H4 (cell line): Measurements from ENCODE around the gene YIPF5. TPM values are rescaled to one million over a fixed set of nuclear protein-coding genes. Genes with fewer than 3 reads are reported as not detected.

Experiments used
- DNase-seq: peaks from one replicate; pipeline ENCODE4 v3.0.0-alpha.2; 2015; ENCODE audit warnings: low spot score
- total RNA-seq: library from RNA; depleted of rRNA; stranded (reverse); fragments of >200 nt; shearing (Covaris generic); gene quantifications from 2 replicates; pipeline ENCODE4 v1.2.3, GENCODE V29; 2014

YIPF5 gene
- total RNA-seq, 1 experiment from 2014 or later: 116 TPM

DNA sequence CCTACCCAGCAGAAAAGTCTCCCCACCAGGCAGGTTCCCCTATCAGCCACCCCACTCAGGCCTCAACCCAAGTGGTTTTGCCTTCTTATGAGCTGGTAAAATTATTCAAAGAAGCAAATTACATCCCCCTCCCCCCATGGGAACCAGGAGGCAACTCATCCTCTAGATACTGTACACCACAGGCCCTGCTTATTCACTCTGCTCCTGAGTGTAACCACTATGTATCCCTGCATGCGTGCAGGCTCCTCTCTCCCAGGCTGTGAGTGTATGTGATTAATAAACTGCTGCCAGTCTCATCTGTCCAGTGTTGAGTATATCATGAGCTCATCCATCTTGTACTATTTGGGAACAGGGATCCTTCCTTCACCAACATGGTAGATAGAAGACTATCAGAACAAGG is 8.8 kb upstream of the YIPF5 start:
- no peak for DNase-seq

DNA sequence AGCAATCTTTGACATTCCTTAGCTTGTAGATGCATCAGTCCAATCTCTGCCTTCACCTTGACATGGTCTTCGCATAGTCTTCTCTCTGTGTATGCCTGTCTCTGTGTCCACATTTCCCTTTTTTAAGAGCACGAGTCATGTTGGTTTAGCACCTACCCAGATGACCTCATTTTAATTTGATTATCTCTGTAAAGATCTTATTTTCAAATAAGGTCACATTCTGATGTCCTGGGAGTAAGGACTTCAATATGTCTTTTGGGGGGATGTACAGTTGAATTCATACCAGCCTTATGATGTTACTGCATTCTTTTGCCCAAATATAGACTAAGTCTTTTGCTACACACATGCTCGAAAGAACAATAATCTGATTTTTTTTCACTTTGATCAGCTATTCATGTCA is 7.1 kb upstream of the YIPF5 start:
- DNase-seq: no peak

DNA sequence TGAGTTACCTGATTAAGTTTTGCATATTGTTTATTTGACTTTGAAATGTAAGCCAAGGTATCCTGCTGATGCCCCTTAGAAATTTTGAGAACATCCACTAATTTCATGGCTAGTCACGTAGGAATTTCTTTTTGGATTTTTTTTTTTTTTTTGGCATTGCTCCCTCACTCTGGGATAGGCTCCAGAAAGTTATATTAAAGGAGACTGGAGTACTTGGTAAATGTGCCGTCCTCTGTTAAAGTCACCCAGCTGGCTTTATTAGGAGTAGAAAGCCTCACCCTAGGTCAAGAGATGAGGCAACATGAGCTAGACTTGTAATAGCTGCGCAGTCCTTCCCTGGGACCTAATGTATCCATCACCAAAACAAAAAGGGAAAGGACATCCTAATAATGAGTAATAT is 3.3 kb upstream of the YIPF5 start:
- no peak for DNase-seq

DNA sequence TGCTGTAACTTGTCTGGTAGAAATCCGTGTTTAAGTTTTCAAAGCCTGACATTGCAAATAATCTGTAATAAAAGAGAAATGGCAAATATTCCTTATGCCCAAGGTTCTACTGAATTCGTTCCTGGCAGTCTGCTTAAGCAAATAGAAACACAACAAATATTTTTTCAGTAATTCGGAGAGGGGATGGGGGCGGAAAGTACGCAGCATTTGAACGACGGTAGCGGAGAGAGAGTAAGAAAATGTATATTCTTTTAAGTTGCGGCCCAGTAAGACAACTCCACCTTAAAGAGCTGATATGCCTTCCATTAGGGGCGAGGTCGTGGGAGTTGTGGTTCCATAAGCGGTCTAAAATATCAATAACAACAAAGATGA is 569 bp downstream of the YIPF5 start:
- DNase-seq: no peak

DNA sequence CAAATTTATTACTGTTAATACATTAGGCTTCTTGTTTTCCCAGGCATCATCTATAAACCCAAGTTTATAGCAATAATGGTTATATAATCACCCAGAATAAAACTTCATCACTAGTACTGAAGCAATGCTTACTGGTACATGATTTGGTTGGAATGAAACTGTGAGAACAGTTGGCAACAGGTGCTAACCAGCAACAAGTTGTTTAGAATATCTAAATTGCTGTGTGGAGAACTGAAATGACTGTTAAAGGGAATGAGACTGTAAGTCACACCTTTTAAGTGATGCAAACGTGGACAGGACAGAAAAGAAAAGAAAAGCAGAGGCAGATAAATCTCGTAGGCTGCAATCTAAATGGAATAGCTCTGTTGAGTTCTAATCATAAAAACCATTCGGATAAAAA is 2.5 kb downstream of the YIPF5 start:
- DNase-seq: no peak

DNA sequence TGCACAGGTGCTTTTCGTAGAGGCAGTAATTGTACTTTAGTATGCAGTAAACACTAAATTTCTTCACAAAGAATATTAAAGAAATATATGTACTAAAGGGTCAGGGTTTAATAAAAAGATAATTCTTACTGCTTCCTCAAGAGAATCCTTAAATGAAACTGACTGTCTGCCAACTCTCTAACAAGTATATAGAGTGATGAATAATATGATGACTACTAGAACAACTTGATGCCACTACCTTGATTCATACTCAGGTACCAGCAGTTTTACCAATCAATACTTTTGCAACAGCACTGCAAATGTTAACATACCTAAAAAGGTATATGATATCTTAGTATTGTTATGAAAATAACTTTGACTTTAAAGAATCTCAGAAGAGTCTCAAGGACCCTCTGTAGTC is 3.8 kb downstream of the YIPF5 start:
- DNase-seq: no peak

DNA sequence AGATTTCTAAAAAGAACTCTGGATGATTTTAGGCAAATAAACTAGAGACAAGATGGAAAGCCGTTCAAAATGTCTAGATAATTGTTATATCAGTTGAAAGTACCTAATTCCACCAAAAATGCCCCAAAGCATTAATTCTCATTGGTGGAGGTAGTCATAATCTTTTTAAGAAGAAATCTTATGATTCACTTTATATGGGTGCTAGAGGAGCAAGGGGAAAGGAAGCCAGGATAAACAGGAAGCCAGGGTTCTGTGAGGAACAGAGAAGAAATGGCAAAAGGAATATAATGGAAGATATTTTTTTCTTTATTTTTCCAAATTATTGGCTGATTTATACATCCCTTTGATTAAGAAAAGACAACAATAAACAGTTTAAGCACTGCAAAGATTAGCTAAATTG is 7.8 kb downstream of the YIPF5 start:
- DNase-seq: no peak

DNA sequence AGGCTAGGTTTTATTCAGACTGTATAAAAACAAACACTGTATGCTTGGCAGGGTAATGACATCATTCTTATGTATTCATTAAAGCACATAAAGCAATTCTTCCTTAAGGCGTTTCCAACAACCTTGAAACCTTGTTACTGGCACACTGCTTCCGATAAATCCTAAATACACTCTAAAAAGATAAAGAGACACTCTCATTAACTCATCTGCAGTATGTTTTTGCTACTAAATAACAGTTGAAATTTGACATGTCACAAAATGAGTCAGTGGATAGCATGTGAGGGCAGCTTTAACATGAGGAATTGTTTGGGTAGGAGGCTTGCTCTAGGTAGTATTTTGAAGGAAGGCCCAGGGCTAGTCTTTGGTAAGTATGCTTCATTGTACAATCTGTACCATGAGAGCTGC is 13.7 kb downstream of the YIPF5 start:
- DNase-seq: no peak

DNA sequence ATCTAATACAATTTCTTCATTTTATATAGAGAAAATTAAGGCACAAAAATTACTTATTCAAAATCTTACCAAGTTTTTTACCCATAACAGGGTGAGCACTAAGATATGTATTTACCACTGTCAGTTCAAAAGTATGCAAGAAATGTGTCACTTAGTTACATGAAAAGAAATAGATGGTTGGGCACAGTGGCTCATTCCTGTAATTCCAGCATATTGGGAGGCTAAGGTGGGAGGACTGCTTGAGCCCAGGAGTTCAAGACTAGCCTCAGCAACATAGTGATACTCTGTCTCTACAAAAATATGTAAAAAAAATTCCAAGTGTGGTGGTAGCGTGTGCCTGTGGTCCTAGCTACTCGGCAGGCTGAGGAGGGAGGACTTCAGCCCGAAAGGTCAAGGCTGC is 19.4 kb downstream of the YIPF5 start:
- no peak for DNase-seq

DNA sequence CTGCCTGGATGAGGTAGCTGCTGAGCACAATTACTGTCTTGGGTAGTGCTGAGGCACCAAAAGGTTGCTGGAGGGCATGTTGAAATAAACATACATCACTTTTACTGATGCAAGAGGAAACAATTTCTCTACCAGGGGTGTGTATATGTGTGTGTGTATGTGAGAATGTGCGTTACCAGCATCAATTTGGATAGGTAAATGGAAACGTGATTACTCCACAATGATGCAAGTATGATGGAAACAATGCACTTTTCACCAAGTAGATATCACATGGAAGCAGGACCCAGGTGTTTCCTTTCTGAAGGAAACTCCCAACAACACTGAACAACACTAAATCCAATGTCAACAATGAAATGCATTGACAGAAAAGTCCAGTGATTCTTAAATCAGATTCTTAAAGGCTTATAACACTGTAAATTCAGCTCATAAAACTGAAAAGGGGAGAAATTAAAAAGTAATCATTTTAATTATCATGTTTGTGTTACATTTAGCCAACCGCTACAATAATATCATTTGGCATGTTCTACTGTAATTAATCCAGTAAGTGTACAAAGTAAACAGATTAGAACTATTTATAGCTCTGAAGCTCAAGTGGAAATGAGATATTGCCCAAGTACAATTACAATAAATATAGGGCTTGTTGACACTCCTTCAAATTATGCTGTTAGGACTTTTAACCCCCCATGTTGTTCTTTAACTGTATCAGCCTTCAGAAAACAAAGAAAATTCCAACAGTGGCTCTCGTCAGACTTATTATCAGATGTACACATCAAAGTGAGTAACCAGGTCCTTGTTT is 25.3 kb downstream of the YIPF5 start:
- DNase-seq: peak; percentile 23

DNA sequence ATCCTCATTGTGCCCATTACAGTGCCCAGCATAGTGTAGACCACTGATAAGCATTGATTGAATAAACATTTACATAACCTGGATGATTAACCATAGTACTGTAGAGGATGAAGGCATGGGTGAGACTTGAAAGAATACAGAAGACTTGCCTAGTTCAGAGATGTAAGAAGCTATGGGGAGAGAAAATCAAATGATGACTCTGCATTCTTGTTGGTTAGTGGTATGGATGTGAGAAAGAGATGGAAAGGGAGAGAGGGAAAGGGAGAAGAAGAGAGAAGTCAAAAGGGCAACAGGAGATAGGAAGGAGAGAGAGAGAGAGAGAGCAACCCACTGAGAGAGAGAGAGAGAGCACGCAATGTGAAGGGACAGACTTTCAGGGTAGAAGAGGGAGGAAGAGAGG is 26.8 kb downstream of the YIPF5 start:
- DNase-seq: no peak

DNA sequence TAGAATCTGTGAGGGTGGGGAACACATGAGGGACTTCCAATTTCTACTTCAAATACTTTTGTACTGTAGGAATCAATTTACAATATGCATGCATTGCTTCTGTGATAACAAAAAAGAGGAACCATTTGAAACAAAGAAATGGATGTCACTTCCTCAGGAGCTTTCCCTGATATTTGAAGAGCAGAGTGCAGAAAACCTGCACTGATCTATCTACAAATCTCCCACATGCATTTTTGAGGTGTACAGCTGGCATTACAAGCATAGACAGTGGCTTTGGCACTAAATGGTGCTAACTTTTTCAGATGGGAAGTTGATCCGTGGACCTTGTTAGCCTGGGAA is 27.7 kb downstream of the YIPF5 start:
- DNase-seq: no peak

DNA sequence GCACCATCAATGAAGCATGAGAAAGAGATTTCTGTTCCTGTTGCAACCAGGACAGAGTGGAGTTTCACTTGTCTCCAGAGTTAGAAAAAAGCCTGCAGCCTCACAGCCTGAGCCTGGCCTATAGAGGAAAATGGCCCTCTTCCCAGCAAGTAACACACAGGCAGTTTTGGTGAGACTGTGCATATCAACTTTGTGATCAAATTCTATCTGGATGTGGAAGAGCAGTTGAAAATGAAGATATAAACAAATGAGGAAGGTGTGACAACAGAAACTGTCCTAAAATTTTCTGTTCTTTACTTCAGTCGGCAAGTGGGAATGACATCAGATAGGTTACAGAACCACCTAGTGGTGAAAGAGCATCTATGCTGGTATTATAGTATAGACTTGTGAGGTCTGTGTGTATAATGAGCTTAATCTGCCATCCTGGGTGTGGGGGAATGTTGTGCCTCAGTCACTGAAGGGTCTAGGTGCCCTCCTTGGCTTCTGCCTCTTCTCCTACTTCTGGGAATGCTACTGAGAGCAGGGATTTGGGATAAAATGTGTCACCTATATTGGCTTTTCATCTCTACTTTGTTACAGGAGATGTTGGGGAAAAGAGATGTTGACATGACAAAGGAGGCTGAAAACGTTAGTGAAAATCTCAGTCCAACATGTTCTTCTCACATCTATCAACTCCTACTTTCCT is 28.2 kb downstream of the YIPF5 start:
- DNase-seq: peak; percentile 58

DNA sequence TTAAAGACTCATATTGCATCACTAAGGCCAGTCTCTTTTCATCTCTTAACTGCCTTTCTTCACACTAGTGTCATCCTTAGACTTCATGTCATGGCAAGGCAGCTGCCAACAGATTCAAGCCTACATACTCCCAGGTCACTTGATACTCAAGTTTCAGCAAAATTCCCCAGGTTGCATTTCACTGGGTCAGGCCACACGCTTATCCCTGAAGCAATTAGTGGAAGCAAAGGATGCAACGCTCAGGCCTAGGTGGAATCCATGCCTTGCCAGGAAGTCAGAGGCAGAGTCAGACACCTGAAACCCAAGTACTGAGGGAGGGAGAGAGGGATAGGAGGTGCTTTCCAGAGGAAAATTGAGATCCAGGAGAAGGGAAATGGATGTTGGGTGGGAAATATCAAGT is 28.9 kb downstream of the YIPF5 start:
- DNase-seq: no peak

DNA sequence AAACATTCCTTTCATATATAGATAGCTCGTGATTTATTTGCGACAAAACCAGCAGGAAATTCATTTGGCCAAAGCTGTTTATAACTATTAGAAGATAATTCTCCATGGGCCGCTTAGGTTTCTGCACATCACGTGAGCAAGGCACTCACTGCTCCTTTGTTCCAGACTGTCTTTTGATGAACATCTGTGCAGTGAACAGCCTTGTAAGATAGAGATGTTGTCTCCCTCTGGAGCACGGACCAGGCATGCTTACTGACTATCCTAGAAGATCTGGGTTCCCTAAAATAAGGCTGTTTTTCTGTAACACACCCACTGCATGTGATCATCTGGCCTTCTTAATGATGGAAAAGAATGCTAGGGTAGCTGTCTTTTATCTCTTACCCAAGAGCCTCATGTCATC is 30.9 kb downstream of the YIPF5 start:
- no peak for DNase-seq

DNA sequence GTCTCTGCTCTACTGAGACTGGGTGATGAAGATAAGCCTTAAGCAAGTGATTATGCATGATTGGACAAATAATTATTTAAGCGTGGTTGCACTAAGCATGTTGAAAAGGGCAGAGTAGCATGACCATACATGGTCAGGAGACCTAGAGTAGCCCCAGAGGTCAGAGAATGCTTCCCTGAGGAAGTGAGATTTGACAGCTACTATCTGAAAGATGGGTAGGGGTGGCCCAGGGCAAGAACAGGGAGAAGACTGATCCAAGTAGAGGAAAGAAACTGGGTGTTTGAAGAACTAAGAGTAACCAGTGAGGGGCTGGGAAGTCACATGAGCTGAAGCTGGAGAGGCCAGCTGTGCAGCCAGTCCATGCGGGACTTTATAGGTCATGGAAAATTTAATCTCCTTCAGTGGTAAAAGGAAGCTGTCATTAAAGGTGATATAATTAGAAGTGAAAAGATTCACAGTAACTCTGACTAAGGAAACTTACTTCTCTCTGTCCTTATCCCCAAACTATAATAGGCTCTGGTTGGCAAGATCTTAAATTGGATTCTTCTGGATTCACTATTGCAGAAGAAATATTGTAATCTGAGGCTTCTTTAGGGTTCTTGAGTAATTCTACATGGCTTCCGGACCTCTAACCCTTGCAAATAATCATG is 35.2 kb downstream of the YIPF5 start:
- no peak for DNase-seq

DNA sequence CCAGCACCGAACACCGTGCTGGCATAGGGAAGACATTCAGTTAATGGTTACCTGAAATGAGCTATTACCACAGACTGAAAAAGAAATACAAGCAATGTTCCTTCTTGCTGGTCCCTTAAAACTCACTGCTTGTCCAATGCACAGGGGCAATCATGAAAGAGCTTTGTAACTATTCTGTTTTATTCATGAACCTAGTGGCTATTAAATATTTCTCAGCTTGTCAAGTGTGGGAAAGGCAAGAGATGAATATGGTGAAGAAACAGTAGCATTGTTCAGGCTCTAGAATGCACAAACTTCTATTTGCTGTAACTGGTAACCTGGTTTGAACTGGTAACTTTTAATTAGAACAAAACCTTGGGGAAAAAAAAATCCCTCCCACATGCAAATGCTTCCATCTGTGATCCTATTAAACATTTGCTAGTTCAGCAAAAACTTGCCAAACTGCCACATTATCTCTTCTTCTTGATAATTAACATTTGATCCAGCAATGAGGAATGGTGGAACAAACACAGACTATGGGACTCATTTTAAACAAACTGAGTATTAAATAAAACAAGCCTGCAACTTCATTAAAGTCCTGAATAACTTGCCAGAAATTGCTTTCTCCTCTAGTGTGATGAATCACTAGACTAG is 36.1 kb downstream of the YIPF5 start:
- no peak for DNase-seq

DNA sequence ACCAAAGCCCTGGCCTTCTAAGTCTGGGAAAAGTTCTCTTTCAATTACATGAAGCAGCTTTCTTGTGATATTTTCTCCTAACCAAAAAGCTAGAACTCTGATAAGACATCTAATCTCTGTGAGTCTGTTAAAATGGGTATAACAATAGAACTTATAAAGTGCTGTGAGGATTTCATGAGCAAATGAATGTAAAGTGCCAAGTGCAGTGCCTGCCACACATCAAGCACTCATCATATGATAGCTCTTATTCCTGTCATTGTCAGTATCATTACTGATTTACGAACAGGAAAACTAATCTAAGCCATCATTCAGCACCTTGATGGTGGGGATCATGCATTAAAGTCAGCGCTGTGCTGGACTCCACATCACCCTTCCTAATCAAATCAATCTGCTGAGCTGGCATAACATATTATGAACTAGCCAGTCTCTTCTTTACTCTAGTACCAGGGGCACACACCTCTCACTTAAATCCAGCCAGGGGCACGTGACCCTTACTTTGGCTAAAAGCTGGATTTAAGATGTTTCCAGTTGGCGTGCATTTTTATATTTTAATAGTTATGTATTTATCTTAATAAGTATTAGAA is 37.3 kb downstream of the YIPF5 start:
- DNase-seq: no peak

DNA sequence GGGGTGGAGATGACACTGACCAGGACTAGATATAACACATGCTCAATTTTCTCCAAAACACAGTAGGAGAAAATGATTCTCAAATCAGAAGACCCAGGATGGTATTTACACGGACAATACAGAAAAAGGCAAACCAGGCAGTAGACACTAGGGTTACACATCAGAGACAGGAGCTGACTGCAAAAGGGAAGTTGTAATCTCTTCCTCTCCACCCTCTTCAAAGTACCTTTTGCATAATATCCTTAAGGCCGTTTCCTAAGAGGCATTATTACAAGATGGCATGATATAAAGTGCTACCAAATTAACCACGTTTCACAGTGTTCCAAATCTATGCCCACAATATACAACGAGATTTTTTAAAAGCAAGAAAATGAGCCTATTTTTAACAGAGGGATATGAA is 39.2 kb downstream of the YIPF5 start:
- no peak for DNase-seq

DNA sequence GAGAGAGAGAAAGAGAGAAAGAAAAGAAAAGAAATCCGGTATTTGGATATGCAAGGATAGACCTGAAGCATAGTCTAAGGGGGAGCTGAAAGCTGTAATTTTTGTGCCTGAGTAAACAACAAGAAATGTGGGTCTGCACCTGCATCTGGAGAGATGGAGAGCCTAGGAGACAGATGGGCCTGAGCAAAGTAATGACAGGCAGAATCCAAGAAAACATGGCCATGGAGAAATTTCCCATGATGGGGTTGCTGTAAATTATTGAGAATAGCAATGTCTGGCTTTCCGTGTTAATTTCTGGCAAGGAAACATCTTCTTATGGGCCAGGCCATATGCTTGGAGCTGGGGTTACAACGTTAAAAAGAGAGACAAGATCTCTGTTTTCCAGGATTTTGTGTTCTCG is 40.2 kb downstream of the YIPF5 start:
- DNase-seq: no peak

DNA sequence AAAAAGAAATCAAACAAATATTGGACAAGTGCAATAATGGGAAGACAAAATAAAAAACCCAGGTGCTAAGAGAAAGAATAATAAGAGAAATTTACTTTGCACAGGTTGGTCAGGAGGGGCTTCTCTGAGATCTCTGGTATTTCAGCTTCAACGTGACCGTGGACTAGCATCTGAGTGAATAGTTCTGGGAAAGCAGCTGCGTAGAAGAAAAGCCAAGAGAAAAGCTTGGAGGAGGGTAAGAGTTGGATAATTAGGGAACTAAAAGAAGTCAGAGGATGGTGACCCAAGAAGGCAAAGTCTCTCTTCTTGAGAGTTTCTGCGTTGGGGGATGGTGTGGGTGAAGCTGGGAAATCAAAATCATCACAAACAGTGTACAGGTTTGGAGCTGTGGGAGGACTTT is 41.6 kb downstream of the YIPF5 start:
- no peak for DNase-seq

DNA sequence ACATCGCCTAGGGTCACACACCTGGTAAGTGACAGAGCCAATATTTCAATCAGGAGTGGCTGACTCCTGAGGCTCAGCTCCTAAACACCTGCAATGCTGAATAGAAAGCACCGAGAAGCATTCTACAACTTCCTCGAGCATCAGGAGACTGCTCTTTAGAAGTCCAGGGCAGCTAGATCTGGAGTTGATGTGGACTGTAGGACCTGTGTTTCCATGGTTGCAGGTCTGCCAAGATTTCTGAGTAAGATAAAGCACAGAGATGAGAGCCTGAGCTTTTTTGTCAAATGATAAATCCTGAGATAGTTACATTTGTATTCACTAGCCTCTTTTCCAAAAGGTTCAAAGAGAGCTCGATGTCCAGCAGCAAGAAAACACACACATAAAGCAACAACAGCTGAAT is 43.8 kb downstream of the YIPF5 start:
- no peak for DNase-seq
